GM13977 (cell line): ENCODE data around the gene CDH4.

ENCODE experiments used
- DNase-seq: peaks from one replicate; pipeline ENCODE4 v3.0.0; 2012; ENCODE audit warnings: low spot score
- CTCF ChIP-seq: IDR thresholded peaks from 2 replicates; pipeline ENCODE4 v1.5.1; 2012; ENCODE audit warnings: mild to moderate bottlenecking, control low read depth; ENCODE audit not compliant: insufficient read depth; ENCODE audit errors: extremely low read depth, missing control alignments
- in situ Hi-C: fragments of 300-500 bp; cut with MboI; formaldehyde crosslinking; loops from one replicate; pipeline ENCODE4 v1.12.0; 2022; ENCODE audit warnings: low sequenced_read_pairs, low pct_unique_long_range_greater_than_20kb, mixed read lengths, inconsistent platforms; ENCODE audit not compliant: unreplicated experiment

Gene CDH4

GRCh38 chr20:61764471-61765025 is 512.5 kb downstream of the CDH4 start:
- DNase-seq, result no peak
- in situ Hi-C loops, result no loop called here
- TF ChIP-seq CTCF, result no peak

GRCh38 chr20:61765081-61765870 is 513.2 kb downstream of the CDH4 start:
- in situ Hi-C loops, result no loop called here
- no peak for TF ChIP-seq CTCF
- DNase-seq, result no peak

- in situ Hi-C loops, result no loop called here
- no peak for DNase-seq
- TF ChIP-seq CTCF, result no peak
Measured at GRCh38 chr20:61765871-61766654, 514.0 kb downstream of the CDH4 start.

- in situ Hi-C loops, result no loop called here
- DNase-seq, result no peak
- TF ChIP-seq CTCF, result no peak
Measured at GRCh38 chr20:61766921-61767610, 515.0 kb downstream of the CDH4 start.

GRCh38 chr20:61767761-61768494 is 515.9 kb downstream of the CDH4 start:
- in situ Hi-C loops, result no loop called here
- TF ChIP-seq CTCF, result no peak

GRCh38 chr20:61768571-61769285 is 516.7 kb downstream of the CDH4 start:
- TF ChIP-seq CTCF, result no peak
- in situ Hi-C loops, result no loop called here

More at GRCh38 chr20:61767761-61768494, 515.9 kb downstream of the CDH4 start:
- DNase-seq, result no peak

More at GRCh38 chr20:61768571-61769285, 516.7 kb downstream of the CDH4 start:
- DNase-seq, result no peak
